K562 (cell line): ENCODE measurements around the gene BLTP2. TPM values are rescaled to one million over a fixed set of nuclear protein-coding genes. Genes with fewer than 3 reads are reported as not detected.

Experiments
- ATAC-seq: fragments of 200-7000 bp; cut with Tn5 transposase; 3 replicates; pipeline ENCODE4 v1.9.1; 2020; ENCODE audit warnings: moderate library complexity
- BruUV-seq: library from RNA; stranded (reverse); fragments of 400-500 nt; replicated peaks from 2 replicates; lab custom pipeline; 2021; lab: Mats Ljungman, UMichigan
- CTCF ChIA-PET: fragments of 300-600 bp; formaldehyde crosslinking; extraction: SDS; loops from one replicate; lab custom pipeline; 2021; ENCODE audit warnings: low intra/inter-chr PET ratio; lab: Yijun Ruan, JAX
- POLR2A ChIA-PET: fragments of 300-600, 350-650 bp; sonication (Branson Sonifier 250); formaldehyde crosslinking; extraction: SDS; loops from one replicate; lab custom pipeline; 2021; ENCODE audit warnings: antibody characterized with exemption, inconsistent platforms; lab: Yijun Ruan, JAX
- DNase-seq, 4 experiments: peaks; one replicate each; pipeline versions ENCODE4 v3.0.0 to v3.0.0-alpha.2; 2011 to 2018; ENCODE audit warnings: low spot score in 3 of 4, mixed read lengths in 3 of 4; ENCODE audit errors: extremely low read depth in 1 of 4
- FAIRE-seq: peaks from 2 replicates; lab custom pipeline; 2011; peaks lifted over from hg19 to GRCh38; lab: Jason Lieb, UNC
- H2AFZ ChIP-seq: 2 replicates; pipeline ENCODE4 v1.6.0; 2011; ENCODE audit warnings: low read depth, low read length, control low read depth, inconsistent platforms
- H3K27ac ChIP-seq: fragments of 200-600 bp; 3 replicates; pipeline ENCODE4 v1.8.0; 2011; ENCODE audit warnings: low read depth, mild to moderate bottlenecking, control low read depth, inconsistent platforms, low read length, moderate library complexity, mixed read lengths; ENCODE audit errors: extremely low read depth
- H3K27me3 ChIP-seq, 2 experiments: fragments of 300-600 bp in 1 of 2; 2 replicates in 1 of 2; 3 replicates in 1 of 2; pipeline versions ENCODE4 v1.6.0 to v1.8.0; 2011; ENCODE audit warnings: inconsistent platforms in 2 of 2, low read length in 2 of 2, mild to moderate bottlenecking in 1 of 2, mixed read lengths in 1 of 2, moderate library complexity in 1 of 2; ENCODE audit not compliant: control insufficient read depth in 2 of 2, insufficient read depth in 2 of 2
- H3K36me3 ChIP-seq: fragments of 300-600 bp; 3 replicates; pipeline ENCODE4 v1.8.0; 2011; ENCODE audit warnings: mild to moderate bottlenecking, low read length, inconsistent platforms; ENCODE audit not compliant: control insufficient read depth, insufficient read depth
- H3K4me1 ChIP-seq, 2 experiments: fragments of 200-600 bp in 1 of 2; replicated peaks in 1 of 2; 2 replicates in 1 of 2; 3 replicates in 1 of 2; pipeline versions ENCODE4 v1.5.1 to v1.8.0; 2011; ENCODE audit warnings: inconsistent platforms in 2 of 2, low read length in 2 of 2, mild to moderate bottlenecking in 1 of 2, mixed read lengths in 1 of 2, moderate library complexity in 1 of 2; ENCODE audit not compliant: control insufficient read depth in 2 of 2, insufficient read depth in 2 of 2
- H3K4me2 ChIP-seq: 2 replicates; pipeline ENCODE4 v1.6.1; 2011; ENCODE audit warnings: low read length, control low read depth, inconsistent platforms, mixed read lengths; ENCODE audit not compliant: insufficient read depth
- H3K4me3 ChIP-seq: fragments of 200-600 bp; sonication (generic), shearing (Covaris generic); 2 replicates; pipeline ENCODE4 v1.5.1; 2016; ENCODE audit warnings: control low read depth, inconsistent platforms
- H3K79me2 ChIP-seq: fragments of 200-600 bp; 3 replicates; pipeline ENCODE4 v1.8.0; 2011; ENCODE audit warnings: low read length, inconsistent platforms; ENCODE audit not compliant: control insufficient read depth, insufficient read depth
- H3K9ac ChIP-seq, 2 experiments: 2 replicates each; pipeline versions ENCODE4 v1.6.0 to v1.6.1; 2011; ENCODE audit warnings: low read depth in 2 of 2, low read length in 2 of 2, control low read depth in 1 of 2, inconsistent platforms in 1 of 2, mild to moderate bottlenecking in 1 of 2, mixed read lengths in 1 of 2; ENCODE audit not compliant: insufficient read depth in 1 of 2
- H3K9me1 ChIP-seq: one replicate; pipeline ENCODE4 v1.6.0; 2011; ENCODE audit warnings: inconsistent platforms, mild to moderate bottlenecking, low read length, moderate library complexity; ENCODE audit not compliant: control insufficient read depth, insufficient read depth
- H3K9me3 ChIP-seq: replicated peaks from 2 replicates; pipeline ENCODE4 v1.5.1; 2011; ENCODE audit warnings: low read depth, low read length, inconsistent platforms; ENCODE audit not compliant: control insufficient read depth, insufficient read depth
- H4K20me1 ChIP-seq: replicated peaks from 2 replicates; pipeline ENCODE4 v1.6.1; 2011; ENCODE audit warnings: low read length, inconsistent platforms, mixed read lengths; ENCODE audit not compliant: control insufficient read depth, insufficient read depth
- BCLAF1 ChIP-seq, 2 experiments: fragments of 450-650 bp in 1 of 2; IDR thresholded peaks; 2 replicates each; pipeline ENCODE4 v1.6.1; 2011 to 2017; ENCODE audit warnings: low read depth in 2 of 2, antibody characterized with exemption in 1 of 2, borderline replicate concordance in 1 of 2, low read length in 1 of 2, mild to moderate bottlenecking in 1 of 2, mixed read lengths in 1 of 2; ENCODE audit not compliant: control insufficient read depth in 1 of 2
- BRCA1 ChIP-seq, 2 experiments: fragments of 450-650 bp in 1 of 2; sonication (generic) in 1 of 2; formaldehyde crosslinking in 1 of 2; IDR thresholded peaks; 2 replicates each; pipeline versions ENCODE4 v1.5.0 to v1.6.1; 2017 to 2020; ENCODE audit warnings: mild to moderate bottlenecking in 1 of 2, missing genetic modification reagents in 1 of 2
- CBX5 ChIP-seq: IDR thresholded peaks from 2 replicates; pipeline ENCODE4 v1.6.1; 2014; ENCODE audit warnings: low read depth, borderline replicate concordance
- NCOA1 ChIP-seq: fragments of 450-650 bp; IDR thresholded peaks from 2 replicates; pipeline ENCODE4 v1.6.1; 2016; ENCODE audit warnings: low read depth
- SMAD1 ChIP-seq: fragments of 150-350 bp; IDR thresholded peaks from 2 replicates; pipeline ENCODE4 v1.6.1; 2014; ENCODE audit warnings: low read length, low read depth; ENCODE audit not compliant: partially characterized antibody
- XRCC5 ChIP-seq: fragments of 200-400 bp; formaldehyde crosslinking; IDR thresholded peaks from 2 replicates; pipeline ENCODE4 v1.6.1; 2017; ENCODE audit warnings: low read depth, mild to moderate bottlenecking, low read length
- WGBS: fragments of 100-300 bp; shearing (Covaris generic); methylation state at CpG from one replicate; pipeline ENCODE4 v1.1.6; 2016; ENCODE audit warnings: low coverage, mixed read lengths; ENCODE audit not compliant: insufficient coverage; ENCODE audit errors: missing lambda C conversion rate; 5-methylcytosine and 5-hydroxymethylcytosine counted together
- in situ Hi-C: fragments of 300-500 bp; cut with MboI; formaldehyde crosslinking; loops from 4 replicates; pipeline ENCODE4 v1.15.0; 2018; ENCODE audit warnings: inconsistent platforms, mixed read lengths
- intact Hi-C: fragments of 100-400 bp; cut with micrococcal nuclease; formaldehyde crosslinking; loops from 2 replicates; pipeline ENCODE4 v1.14.2; 2022
- polyA plus RNA-seq, 8 experiments: library from polyadenylated mRNA; depleted of rRNA in 4 of 8; stranded (reverse) in 5 of 8; unstranded in 3 of 8; fragments of >200 nt; fragmentation: Nextera tagmentation in 2 of 8; fragmentation: Illumina TruSeq in 1 of 8; extraction: Ambion mirVana in 2 of 8; extraction: Trizol in 1 of 8; gene quantifications; 2 replicates each; pipeline versions ENCODE4 v1.2.1 to v1.2.3, GENCODE V29; 2011 to 2014; ENCODE audit warnings: inconsistent platforms in 1 of 8, missing spikeins in 1 of 8
- total RNA-seq, 7 experiments: library from RNA; depleted of rRNA in 6 of 7; stranded (reverse); fragments of >200 nt in 6 of 7; fragmentation: Illumina TruSeq in 2 of 7; extraction: Trizol in 2 of 7; gene quantifications; 2 replicates each; pipeline versions ENCODE4 v1.2.1 to v1.2.3, GENCODE V29; 2011 to 2021; ENCODE audit warnings: low replicate concordance in 1 of 7

BLTP2 gene
- total and polyA plus RNA-seq, 9 of the 15 experiments (the other 6 are each of a cell fraction or from before 2014, with no cell fraction given) = 14.7 to 174 (median 103) TPM

GRCh38 chr17:28622186-28622585 is 22.8 kb downstream of the BLTP2 start:
- FAIRE-seq (no peak), ATAC-seq (no peak)

More at GRCh38 chr17:28622186-28622585, 22.8 kb downstream of the BLTP2 start:
- H2AFZ ChIP-seq = no peak overlapping the region
- POLR2A ChIA-PET = interaction anchor here (0.6 to 1.7 kb wide), 3 partner anchors 8 to 22 kb away, joined by 3 to 5 read pairs (median 3); no protein-coding TSS in a partner anchor
- H3K4me1 ChIP-seq = no peaks in the 10 kb centered on the region
- no TSS peak for BruUV-seq
- no peak overlapping the region for H3K9ac ChIP-seq
- H3K79me2 ChIP-seq = no peaks in the 10 kb centered on the region
- H3K9me1 ChIP-seq = no peaks in the 10 kb centered on the region
- no peak overlapping the region for H3K4me2 ChIP-seq
- no peak overlapping the region for H3K4me3 ChIP-seq
- H4K20me1 ChIP-seq = no peaks in the 10 kb centered on the region
- CTCF ChIA-PET = no interaction called here
- 78% methylated on average over 3 of the region's 3 CpGs for WGBS
- H3K36me3 ChIP-seq = peaks cover 97% of the 10 kb centered on the region
- DNase-seq = no peak
- H3K9me3 ChIP-seq = no peaks in the 10 kb centered on the region
- H3K27me3 ChIP-seq = no peaks in the 10 kb centered on the region
- in situ Hi-C loops = no loop called here
- H3K27ac ChIP-seq = no peak overlapping the region
- intact Hi-C loops = no loop called here
- TF ChIP-seq BCLAF1 (IDR thresholded peaks at IDR 0.05; ENCODE audit: borderline replicate concordance in 1 of 2, control insufficient read depth in 1 of 2, low read depth in 2 of 2, low read length in 1 of 2) (no peak), SMAD1 (no peak), NCOA1 (no peak), BRCA1 (IDR thresholded peaks at IDR 0.05) (no peak), BRCA1 (CRISPR knock-in tag; IDR thresholded peaks at IDR 0.05) (no peak), CBX5 (no peak), XRCC5 (no peak)
- TF ChIP-seq, all 486 proteins: peak for 0
